DND-41 (cell line): ENCODE data around the gene ERAP2.

Experiments used
- EZH2 ChIP-seq: IDR thresholded peaks from 3 replicates; pipeline ENCODE4 v1.6.1; 2012; ENCODE audit warnings: borderline replicate concordance, low read depth, mild to moderate bottlenecking, moderate library complexity, low read length, inconsistent platforms; ENCODE audit not compliant: severe bottlenecking
- TF ChIP-seq, protein P1 (sequence below): IDR thresholded peaks from 2 replicates; pipeline ENCODE4 v1.5.1; 2012; ENCODE audit warnings: borderline replicate concordance, low read length, moderate library complexity, mild to moderate bottlenecking; ENCODE audit not compliant: poor library complexity, severe bottlenecking; ENCODE audit errors: extremely low read depth

DNA sequence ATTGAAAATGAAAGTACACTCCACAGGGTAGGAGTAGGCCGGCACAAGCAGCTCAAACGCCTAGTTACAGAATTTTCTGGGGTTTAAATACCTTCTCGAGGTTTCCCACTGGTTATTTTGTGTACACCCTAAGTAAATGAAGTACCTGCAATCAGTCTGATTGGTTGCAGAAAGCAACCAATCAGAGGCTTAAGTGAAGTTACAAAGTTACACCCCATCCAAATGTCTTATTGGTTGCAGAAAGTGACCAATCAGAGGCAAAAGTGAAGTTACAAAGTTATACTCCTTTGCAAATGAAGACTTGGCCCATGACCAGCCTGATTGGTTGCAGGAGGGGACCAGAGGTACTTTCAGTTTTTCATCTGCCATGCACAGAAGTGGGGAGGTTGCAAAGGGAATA lies 33.2 kb upstream of the ERAP2 start:
- TF ChIP-seq, protein P1, sequence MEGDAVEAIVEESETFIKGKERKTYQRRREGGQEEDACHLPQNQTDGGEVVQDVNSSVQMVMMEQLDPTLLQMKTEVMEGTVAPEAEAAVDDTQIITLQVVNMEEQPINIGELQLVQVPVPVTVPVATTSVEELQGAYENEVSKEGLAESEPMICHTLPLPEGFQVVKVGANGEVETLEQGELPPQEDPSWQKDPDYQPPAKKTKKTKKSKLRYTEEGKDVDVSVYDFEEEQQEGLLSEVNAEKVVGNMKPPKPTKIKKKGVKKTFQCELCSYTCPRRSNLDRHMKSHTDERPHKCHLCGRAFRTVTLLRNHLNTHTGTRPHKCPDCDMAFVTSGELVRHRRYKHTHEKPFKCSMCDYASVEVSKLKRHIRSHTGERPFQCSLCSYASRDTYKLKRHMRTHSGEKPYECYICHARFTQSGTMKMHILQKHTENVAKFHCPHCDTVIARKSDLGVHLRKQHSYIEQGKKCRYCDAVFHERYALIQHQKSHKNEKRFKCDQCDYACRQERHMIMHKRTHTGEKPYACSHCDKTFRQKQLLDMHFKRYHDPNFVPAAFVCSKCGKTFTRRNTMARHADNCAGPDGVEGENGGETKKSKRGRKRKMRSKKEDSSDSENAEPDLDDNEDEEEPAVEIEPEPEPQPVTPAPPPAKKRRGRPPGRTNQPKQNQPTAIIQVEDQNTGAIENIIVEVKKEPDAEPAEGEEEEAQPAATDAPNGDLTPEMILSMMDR = no peak
- TF ChIP-seq EZH2 = no peak
